Measurements from ENCODE around the gene FAAH.

DNA sequence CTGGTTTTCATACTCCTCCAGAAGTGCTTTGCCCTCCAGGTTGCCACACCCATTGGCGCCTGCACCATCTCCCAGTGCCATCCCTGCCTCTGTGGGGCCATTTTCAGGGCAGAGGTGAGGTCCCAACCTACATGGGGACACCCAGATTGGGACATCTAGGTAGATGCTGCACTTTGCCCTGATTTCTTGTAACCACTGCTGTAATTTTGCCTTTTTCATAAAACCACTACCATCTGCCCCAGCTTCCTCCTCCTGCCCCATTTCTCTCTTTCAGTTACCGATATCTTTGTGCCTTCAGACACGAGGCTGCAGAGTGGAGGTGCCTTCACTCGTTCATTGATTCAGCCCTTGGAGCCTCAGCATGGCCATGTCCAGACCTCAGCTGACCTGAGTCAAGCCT lies 21.4 kb downstream of the FAAH start:
- TF ChIP-seq POLR2AphosphoS5 (IDR thresholded peaks at IDR 0.05; ENCODE audit: borderline replicate concordance, low read depth, low read length): no peak
- TF ChIP-seq EZH2 (IDR thresholded peaks at IDR 0.05): no peak
- TF ChIP-seq FOXP2 (optimal IDR thresholded peaks at IDR 0.05; ENCODE audit: control extremely low read depth, extremely low read length, insufficient read depth): no peak

Data from SK-N-MC (cell line).